Fibroblast of lung (primary cell): Measurements from ENCODE around the gene DLG2.

ENCODE experiments used
- CTCF ChIP-seq, 2 donors: IDR thresholded peaks in 1 of 2; conservative IDR thresholded peaks in 1 of 2; 1 replicate in 1 of 2; 2 replicates in 1 of 2; pipeline ENCODE4 v1.5.1; 2011 to 2012; ENCODE audit warnings: low read length in 2 of 2, control low read depth in 1 of 2, inconsistent platforms in 1 of 2, low read depth in 1 of 2, mild to moderate bottlenecking in 1 of 2
- EZH2 ChIP-seq: IDR thresholded peaks from 2 replicates; pipeline ENCODE4 v1.5.1; 2012; ENCODE audit warnings: low read length, control low read depth, mild to moderate bottlenecking; ENCODE audit errors: missing control alignments

GRCh38 chr11:85394283-85394682, 232.9 kb downstream of the DLG2 start:
- no peak for TF ChIP-seq CTCF (conservative IDR thresholded peaks at IDR 0.05 in 1 of 2, IDR thresholded peaks at IDR 0.05 in 1 of 2; ENCODE audit: low read depth in 1 of 2, low read length in 2 of 2)
- no peak for TF ChIP-seq EZH2
